WTC11 (cell line): ENCODE measurements around the gene TBC1D12. TPM values are rescaled to one million over a fixed set of nuclear protein-coding genes. Genes with fewer than 3 reads are reported as not detected.

Source experiments
- ATAC-seq: fragments of 200-7000 bp; cut with Tn5 transposase; 2 replicates; pipeline ENCODE4 v1.10.0; 2021; ENCODE audit warnings: mild to moderate bottlenecking, moderate library complexity
- CTCF ChIA-PET: fragments of 300-600 bp; sonication (Branson Sonifier 250); formaldehyde crosslinking; loops from one replicate; lab custom pipeline; 2021; ENCODE audit warnings: antibody characterized with exemption; lab: Charles Lee
- POLR2A ChIA-PET: fragments of 350-600 bp; sonication (Branson Sonifier 250); formaldehyde crosslinking; loops from one replicate; lab custom pipeline; 2021; ENCODE audit warnings: antibody characterized with exemption; lab: Charles Lee
- DNase-seq: peaks from one replicate; pipeline ENCODE4 v3.0.0; 2021; ENCODE audit warnings: low spot score
- H3K27ac Mint-ChIP-seq: 2 replicates; pipeline ENCODE4 v1.8.0; 2021; ENCODE audit warnings: mixed read lengths
- H3K27me3 Mint-ChIP-seq: 2 replicates; pipeline ENCODE4 v1.8.0; 2021; ENCODE audit warnings: low read depth, mild to moderate bottlenecking, moderate library complexity, mixed read lengths
- H3K36me3 Mint-ChIP-seq: 2 replicates; pipeline ENCODE4 v1.8.0; 2021; ENCODE audit warnings: mixed read lengths
- H3K4me1 Mint-ChIP-seq: 2 replicates; pipeline ENCODE4 v1.8.0; 2022; ENCODE audit warnings: mixed read lengths
- H3K4me3 Mint-ChIP-seq: 2 replicates; pipeline ENCODE4 v1.8.0; 2021; ENCODE audit warnings: mild to moderate bottlenecking, moderate library complexity, mixed read lengths
- H3K9me3 Mint-ChIP-seq: 2 replicates; pipeline ENCODE4 v1.8.0; 2021; ENCODE audit warnings: mixed read lengths
- ATF1 ChIP-seq: sonication (generic); formaldehyde crosslinking; IDR thresholded peaks from 2 replicates; pipeline ENCODE4 v1.8.1; 2023; ENCODE audit warnings: mild to moderate bottlenecking, moderate library complexity, missing genetic modification reagents
- E2F4 ChIP-seq: sonication (generic); formaldehyde crosslinking; IDR thresholded peaks from 2 replicates; pipeline ENCODE4 v1.8.1; 2022; ENCODE audit warnings: low read depth, mild to moderate bottlenecking, moderate library complexity, missing genetic modification reagents, borderline replicate concordance
- MAX ChIP-seq: sonication (generic); formaldehyde crosslinking; IDR thresholded peaks from 2 replicates; pipeline ENCODE4 v1.8.0; 2022; ENCODE audit warnings: mild to moderate bottlenecking, missing genetic modification reagents
- TEAD1 ChIP-seq: sonication (generic); formaldehyde crosslinking; IDR thresholded peaks from 2 replicates; pipeline ENCODE4 v1.8.0; 2022; ENCODE audit warnings: mild to moderate bottlenecking, missing genetic modification reagents
- USF2 ChIP-seq: sonication (generic); formaldehyde crosslinking; IDR thresholded peaks from 2 replicates; pipeline ENCODE4 v1.8.1; 2023; ENCODE audit warnings: mild to moderate bottlenecking, missing genetic modification reagents, moderate library complexity
- ZNF263 ChIP-seq: sonication (generic); formaldehyde crosslinking; IDR thresholded peaks from 2 replicates; pipeline ENCODE4 v1.8.1; 2022; ENCODE audit warnings: low read depth, mild to moderate bottlenecking, moderate library complexity, missing genetic modification reagents
- ZNF396 ChIP-seq: fragments of 250-450 bp; sonication (Bioruptor Pico); IDR thresholded peaks from 2 replicates; pipeline ENCODE4 v1.8.0; 2021; ENCODE audit warnings: mild to moderate bottlenecking, moderate library complexity, borderline replicate concordance
- ZNF532 ChIP-seq: fragments of 250-450 bp; sonication (Bioruptor Pico); IDR thresholded peaks from 2 replicates; pipeline ENCODE4 v1.9.0; 2021; ENCODE audit warnings: mild to moderate bottlenecking, borderline replicate concordance
- total RNA-seq: library from RNA; stranded (reverse); gene quantifications from 3 replicates; pipeline ENCODE4 v1.2.3, GENCODE V29; 2021
- TF ChIP-seq, protein P1 (sequence below): sonication (generic); formaldehyde crosslinking; IDR thresholded peaks from 2 replicates; pipeline ENCODE4 v1.8.0; 2023; ENCODE audit warnings: mild to moderate bottlenecking, missing genetic modification reagents
- TF ChIP-seq, protein P2 (sequence below): sonication (generic); formaldehyde crosslinking; IDR thresholded peaks from 2 replicates; pipeline ENCODE4 v1.8.1; 2023; ENCODE audit warnings: mild to moderate bottlenecking, moderate library complexity, missing genetic modification reagents

The TBC1D12 gene
- total RNA-seq, 1 experiment from 2014 or later: 2.2 TPM

DNA sequence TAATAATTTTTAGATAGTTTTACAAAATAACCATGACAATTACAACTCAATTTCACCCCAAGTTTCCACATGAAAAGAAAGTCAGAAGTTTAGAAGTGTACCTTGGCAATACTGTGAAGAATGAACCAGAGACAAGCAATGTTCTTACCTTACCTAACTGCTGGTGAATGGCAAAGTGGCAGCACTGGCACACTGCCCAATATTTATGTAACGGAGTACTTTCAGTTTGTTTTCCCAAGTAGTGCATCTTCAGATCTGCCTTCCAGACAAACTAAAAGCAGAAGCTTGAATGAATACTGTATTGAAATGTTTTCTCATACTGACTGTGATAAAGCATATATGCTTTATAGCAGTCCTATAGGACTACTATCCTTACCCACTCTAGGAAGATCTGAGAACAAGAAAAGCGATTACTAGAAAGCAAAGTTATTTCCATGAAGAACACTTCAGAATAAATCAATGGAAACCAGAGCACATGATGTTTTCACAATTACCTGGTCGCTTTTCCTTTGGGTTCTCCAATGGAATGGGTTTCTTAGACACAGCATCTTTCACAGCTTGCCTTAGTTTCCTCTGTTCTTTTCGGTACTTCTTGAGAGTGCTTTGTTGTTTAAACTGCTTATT lies 41.1 kb upstream of the TBC1D12 start:
- Mint-ChIP-seq H3K27me3 (peaks cover 38% of the 10 kb centered on the region), H3K4me1 (peaks cover 10% of the 10 kb centered on the region), H3K27ac (no peak overlapping the region), H3K36me3 (peaks cover 33% of the 10 kb centered on the region), H3K4me3 (peak overlapping the region; percentile 94), H3K9me3 (no peaks in the 10 kb centered on the region)
- no peak for DNase-seq
- CTCF ChIA-PET: interaction anchor here (0.6 to 1.8 kb wide), 5 partner anchors 42 to 850 kb away, joined by 3 to 9 read pairs (median 3); partner anchors contain the start of gene TBC1D12
- TF ChIP-seq MAX (CRISPR knock-in tag) (no peak), ATF1 (CRISPR knock-in tag) (no peak), ZNF396 (no peak), ZNF532 (CRISPR knock-in tag) (no peak), TEAD1 (CRISPR knock-in tag) (no peak), E2F4 (CRISPR knock-in tag) (no peak), USF2 (CRISPR knock-in tag) (no peak), ZNF263 (CRISPR knock-in tag) (no peak)
- TF ChIP-seq, protein P1, sequence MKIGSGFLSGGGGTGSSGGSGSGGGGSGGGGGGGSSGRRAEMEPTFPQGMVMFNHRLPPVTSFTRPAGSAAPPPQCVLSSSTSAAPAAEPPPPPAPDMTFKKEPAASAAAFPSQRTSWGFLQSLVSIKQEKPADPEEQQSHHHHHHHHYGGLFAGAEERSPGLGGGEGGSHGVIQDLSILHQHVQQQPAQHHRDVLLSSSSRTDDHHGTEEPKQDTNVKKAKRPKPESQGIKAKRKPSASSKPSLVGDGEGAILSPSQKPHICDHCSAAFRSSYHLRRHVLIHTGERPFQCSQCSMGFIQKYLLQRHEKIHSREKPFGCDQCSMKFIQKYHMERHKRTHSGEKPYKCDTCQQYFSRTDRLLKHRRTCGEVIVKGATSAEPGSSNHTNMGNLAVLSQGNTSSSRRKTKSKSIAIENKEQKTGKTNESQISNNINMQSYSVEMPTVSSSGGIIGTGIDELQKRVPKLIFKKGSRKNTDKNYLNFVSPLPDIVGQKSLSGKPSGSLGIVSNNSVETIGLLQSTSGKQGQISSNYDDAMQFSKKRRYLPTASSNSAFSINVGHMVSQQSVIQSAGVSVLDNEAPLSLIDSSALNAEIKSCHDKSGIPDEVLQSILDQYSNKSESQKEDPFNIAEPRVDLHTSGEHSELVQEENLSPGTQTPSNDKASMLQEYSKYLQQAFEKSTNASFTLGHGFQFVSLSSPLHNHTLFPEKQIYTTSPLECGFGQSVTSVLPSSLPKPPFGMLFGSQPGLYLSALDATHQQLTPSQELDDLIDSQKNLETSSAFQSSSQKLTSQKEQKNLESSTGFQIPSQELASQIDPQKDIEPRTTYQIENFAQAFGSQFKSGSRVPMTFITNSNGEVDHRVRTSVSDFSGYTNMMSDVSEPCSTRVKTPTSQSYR (CRISPR knock-in tag): no peak
- TF ChIP-seq, protein P2, sequence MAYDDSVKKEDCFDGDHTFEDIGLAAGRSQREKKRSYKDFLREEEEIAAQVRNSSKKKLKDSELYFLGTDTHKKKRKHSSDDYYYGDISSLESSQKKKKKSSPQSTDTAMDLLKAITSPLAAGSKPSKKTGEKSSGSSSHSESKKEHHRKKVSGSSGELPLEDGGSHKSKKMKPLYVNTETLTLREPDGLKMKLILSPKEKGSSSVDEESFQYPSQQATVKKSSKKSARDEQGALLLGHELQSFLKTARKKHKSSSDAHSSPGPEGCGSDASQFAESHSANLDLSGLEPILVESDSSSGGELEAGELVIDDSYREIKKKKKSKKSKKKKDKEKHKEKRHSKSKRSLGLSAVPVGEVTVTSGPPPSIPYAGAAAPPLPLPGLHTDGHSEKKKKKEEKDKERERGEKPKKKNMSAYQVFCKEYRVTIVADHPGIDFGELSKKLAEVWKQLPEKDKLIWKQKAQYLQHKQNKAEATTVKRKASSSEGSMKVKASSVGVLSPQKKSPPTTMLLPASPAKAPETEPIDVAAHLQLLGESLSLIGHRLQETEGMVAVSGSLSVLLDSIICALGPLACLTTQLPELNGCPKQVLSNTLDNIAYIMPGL: no peak
- no peak for ATAC-seq
- POLR2A ChIA-PET: no interaction called here
